Measurements from ENCODE around the gene RGS7. TPM values are rescaled to one million over a fixed set of nuclear protein-coding genes. Genes with fewer than 3 reads are reported as not detected.

Gene RGS7
- total RNA-seq, 2 donors from 2014 or later: 0.26 to 0.99 TPM

DNA sequence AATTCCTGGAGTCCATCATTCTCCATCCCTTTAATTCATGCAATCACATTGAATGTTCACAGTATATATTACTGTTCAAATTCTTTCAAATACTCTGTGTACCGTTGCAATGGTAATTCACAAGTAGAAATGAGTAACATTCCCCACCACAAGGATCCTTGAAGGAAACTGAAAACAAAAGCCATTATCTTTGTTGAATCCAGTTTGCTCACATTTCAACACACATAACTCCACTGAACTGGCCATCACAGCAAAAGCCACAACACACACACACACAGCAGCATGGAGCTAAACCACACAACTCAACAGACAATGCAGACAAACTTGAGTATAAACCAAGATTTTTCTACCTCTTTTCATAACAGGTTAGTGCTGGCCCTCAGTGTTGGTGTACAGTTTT, 556.7 kb downstream of the RGS7 start:
- intact Hi-C loops (cut with DNase I): no loop called here
- WGBS, 2 donors: 68% methylated on average over 1 of the region's 1 CpG
- H3K4me1 ChIP-seq: no peaks in the 10 kb centered on the region
- no peaks in the 10 kb centered on the region for H3K27me3 ChIP-seq
- TF ChIP-seq POLR2A (IDR thresholded peaks at IDR 0.05): no peak
- TF ChIP-seq, protein P1, sequence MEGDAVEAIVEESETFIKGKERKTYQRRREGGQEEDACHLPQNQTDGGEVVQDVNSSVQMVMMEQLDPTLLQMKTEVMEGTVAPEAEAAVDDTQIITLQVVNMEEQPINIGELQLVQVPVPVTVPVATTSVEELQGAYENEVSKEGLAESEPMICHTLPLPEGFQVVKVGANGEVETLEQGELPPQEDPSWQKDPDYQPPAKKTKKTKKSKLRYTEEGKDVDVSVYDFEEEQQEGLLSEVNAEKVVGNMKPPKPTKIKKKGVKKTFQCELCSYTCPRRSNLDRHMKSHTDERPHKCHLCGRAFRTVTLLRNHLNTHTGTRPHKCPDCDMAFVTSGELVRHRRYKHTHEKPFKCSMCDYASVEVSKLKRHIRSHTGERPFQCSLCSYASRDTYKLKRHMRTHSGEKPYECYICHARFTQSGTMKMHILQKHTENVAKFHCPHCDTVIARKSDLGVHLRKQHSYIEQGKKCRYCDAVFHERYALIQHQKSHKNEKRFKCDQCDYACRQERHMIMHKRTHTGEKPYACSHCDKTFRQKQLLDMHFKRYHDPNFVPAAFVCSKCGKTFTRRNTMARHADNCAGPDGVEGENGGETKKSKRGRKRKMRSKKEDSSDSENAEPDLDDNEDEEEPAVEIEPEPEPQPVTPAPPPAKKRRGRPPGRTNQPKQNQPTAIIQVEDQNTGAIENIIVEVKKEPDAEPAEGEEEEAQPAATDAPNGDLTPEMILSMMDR (IDR thresholded peaks at IDR 0.05): no peak
- no peaks in the 10 kb centered on the region for H3K9me3 ChIP-seq
- H3K4me3 ChIP-seq: no peak overlapping the region
- ATAC-seq (no peak), DNase-seq (no peak)
- H3K36me3 ChIP-seq (replicated peaks in 1 of 2; ENCODE audit: insufficient read depth in 1 of 2, low read depth in 2 of 2): no peaks in the 10 kb centered on the region
- H3K27ac ChIP-seq: no peak overlapping the region

DNA sequence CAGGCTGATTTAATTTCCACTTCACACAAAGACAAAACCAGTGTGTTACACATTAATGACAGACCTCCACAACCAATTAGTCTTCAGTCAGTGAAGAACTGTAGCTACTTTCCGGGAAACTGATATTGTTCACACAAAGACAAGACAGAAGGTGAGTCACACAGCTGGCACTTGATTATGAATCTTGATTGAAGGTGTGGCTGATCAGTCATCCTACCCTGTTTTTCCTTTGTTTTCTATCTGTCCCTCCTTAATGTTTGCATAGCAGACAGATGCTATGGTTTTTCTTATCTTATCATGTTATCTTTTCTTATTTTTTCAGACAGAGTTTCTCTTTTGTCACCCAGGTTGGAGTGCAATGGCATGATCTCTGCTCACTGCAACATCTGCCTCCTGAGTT, 560.0 kb downstream of the RGS7 start:
- Histone ChIP-seq H3K4me1 (no peaks in the 10 kb centered on the region), H3K36me3 (replicated peaks in 1 of 2; ENCODE audit: insufficient read depth in 1 of 2, low read depth in 2 of 2) (no peaks in the 10 kb centered on the region), H3K27me3 (no peaks in the 10 kb centered on the region), H3K9me3 (no peaks in the 10 kb centered on the region), H3K4me3 (no peak overlapping the region), H3K27ac (no peak overlapping the region)
- intact Hi-C loops (cut with DNase I): no loop called here
- no peak for DNase-seq
- TF ChIP-seq, protein P1 (IDR thresholded peaks at IDR 0.05): no peak
- no peak for TF ChIP-seq POLR2A (IDR thresholded peaks at IDR 0.05)
- 21 to 27% methylated on average over 1 of the region's 1 CpG for WGBS, 2 donors
- no peak for ATAC-seq

DNA sequence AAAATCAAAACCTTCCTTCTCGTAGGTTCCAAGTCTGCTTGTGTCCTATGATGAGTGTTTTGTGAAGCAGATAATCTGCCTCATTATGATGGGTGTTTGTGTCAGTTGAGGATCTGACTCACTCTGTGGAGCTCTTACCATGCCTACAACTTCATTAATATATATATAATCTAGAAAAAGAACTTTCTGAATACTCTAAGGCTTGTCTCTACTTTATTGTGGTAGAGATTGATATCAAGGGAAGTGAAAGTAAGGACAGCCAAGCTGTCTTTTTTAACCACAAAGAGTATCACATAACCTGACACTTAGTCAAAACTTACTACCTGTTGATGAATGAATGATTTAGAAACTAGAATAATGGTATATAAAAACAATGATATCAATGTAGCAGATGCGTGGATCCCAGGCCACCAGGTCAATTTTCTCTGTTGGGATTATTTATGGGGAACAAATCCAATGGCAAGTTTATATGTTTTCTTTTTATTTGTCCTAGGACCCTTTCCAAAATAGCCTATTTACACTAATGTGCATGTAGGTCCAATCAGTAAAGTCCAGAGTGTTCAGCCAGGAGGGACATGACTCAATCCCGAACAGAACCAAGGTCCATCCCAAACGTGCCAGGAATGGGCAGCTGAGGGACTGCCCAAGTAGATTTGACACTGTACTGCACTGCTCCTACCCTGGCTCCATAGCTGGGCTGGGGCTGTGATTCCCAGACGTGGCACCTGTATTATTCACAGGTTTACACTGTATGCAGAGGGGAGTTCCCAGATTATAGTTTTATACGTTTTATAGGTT, 562.8 kb downstream of the RGS7 start:
- intact Hi-C loops (cut with DNase I): no loop called here
- Histone ChIP-seq H3K27ac (no peak overlapping the region), H3K4me1 (no peaks in the 10 kb centered on the region), H3K9me3 (no peaks in the 10 kb centered on the region), H3K4me3 (no peak overlapping the region), H3K36me3 (replicated peaks in 1 of 2; ENCODE audit: insufficient read depth in 1 of 2, low read depth in 2 of 2) (no peaks in the 10 kb centered on the region), H3K27me3 (no peaks in the 10 kb centered on the region)
- ATAC-seq: no peak
- WGBS, 2 donors: 54 to 74% methylated on average over 5 to 6 of the region's 6 CpGs
- DNase-seq: no peak
- TF ChIP-seq POLR2A (IDR thresholded peaks at IDR 0.05): no peak

DNA sequence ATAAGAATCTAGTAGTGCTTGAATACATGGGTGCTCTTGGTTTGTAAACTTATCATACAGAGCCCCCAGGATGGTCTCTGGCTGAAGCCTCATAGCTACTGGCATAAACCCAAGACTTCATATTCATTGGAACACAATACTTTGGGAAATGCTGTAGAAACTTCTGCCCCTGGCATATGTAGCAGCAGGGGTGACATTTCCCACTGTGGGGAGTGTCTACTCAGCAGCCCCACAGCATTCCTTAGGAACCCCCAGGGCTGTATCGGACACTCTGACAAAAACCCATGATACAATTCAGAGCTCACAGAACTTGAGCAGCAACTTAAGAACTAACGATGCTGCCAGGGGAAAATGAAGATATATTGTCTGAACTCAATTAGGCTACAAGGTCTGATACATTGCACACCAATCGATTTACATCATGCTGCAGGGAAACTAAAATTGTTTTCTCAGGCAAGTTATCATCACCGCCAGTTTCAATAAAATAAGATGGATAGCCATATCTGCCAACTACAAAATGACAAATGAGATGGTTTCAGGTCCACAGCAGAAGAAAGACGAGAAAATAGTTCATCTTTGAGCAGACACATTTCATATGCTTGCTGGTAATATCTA, 564.0 kb downstream of the RGS7 start:
- no peak overlapping the region for H3K27ac ChIP-seq
- no peaks in the 10 kb centered on the region for H3K36me3 ChIP-seq (replicated peaks in 1 of 2; ENCODE audit: insufficient read depth in 1 of 2, low read depth in 2 of 2)
- H3K4me3 ChIP-seq: no peak overlapping the region
- TF ChIP-seq POLR2A (IDR thresholded peaks at IDR 0.05): no peak
- TF ChIP-seq, protein P1 (IDR thresholded peaks at IDR 0.05): no peak
- DNase-seq: no peak
- intact Hi-C loops (cut with DNase I): no loop called here
- H3K9me3 ChIP-seq: no peaks in the 10 kb centered on the region
- no peaks in the 10 kb centered on the region for H3K27me3 ChIP-seq
- no peak for ATAC-seq
- WGBS, 2 donors: 59 to 72% methylated on average over 5 of the region's 5 CpGs
- no peaks in the 10 kb centered on the region for H3K4me1 ChIP-seq

DNA sequence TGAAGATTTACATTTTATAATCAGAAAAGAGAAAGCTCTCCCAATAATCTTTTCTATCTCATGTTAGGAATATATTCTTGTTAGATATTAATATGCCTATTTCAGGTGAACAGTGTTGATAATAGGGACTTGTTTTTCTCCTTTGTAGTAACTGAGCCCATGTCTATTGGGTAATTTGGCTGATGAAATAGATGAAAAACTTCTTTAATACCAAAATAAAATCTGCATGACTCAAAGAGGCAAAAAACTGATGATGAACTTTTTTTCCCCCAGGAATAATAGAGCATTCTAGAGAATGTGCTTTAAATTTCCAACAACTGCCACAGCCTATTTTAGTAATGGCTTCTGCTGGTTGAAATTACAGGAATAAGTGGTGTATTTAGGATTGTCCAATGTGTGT, 566.1 kb downstream of the RGS7 start:
- H3K9me3 ChIP-seq: no peaks in the 10 kb centered on the region
- DNase-seq (no peak), ATAC-seq (no peak)
- intact Hi-C loops (cut with DNase I): no loop called here
- TF ChIP-seq, protein P1 (IDR thresholded peaks at IDR 0.05): no peak
- no peak for TF ChIP-seq POLR2A (IDR thresholded peaks at IDR 0.05)
- H3K27ac ChIP-seq: no peak overlapping the region
- no peaks in the 10 kb centered on the region for H3K4me1 ChIP-seq
- H3K4me3 ChIP-seq: no peak overlapping the region
- no peaks in the 10 kb centered on the region for H3K36me3 ChIP-seq (replicated peaks in 1 of 2; ENCODE audit: insufficient read depth in 1 of 2, low read depth in 2 of 2)
- no peaks in the 10 kb centered on the region for H3K27me3 ChIP-seq

Measured in body of pancreas (tissue), 4 donors.